VCaP (cell line): ENCODE results near the gene DYSF.
A peak's percentile ranks its signal among the peaks of the same experiment; 100 is the strongest.

Source experiments
- H3K27ac ChIP-seq: fragments of 450-650 bp; 2 replicates; pipeline ENCODE4 v1.5.1; 2017
- CTCF ChIP-seq: fragments of 450-650 bp; conservative IDR thresholded peaks from 2 replicates; pipeline ENCODE4 v1.5.1; 2017; ENCODE audit warnings: mild to moderate bottlenecking, moderate library complexity

DYSF gene

GRCh38 chr2:71462641-71463341 is 9.4 kb downstream of the DYSF start:
- no peak for TF ChIP-seq CTCF
- H3K27ac ChIP-seq, result no peak overlapping the region

- no peak for TF ChIP-seq CTCF
- no peak overlapping the region for H3K27ac ChIP-seq
Observed at GRCh38 chr2:71463342-71463654, 9.9 kb downstream of the DYSF start.

- no peak overlapping the region for H3K27ac ChIP-seq
- TF ChIP-seq CTCF, result no peak
Observed at GRCh38 chr2:71464389-71464788, 11.0 kb downstream of the DYSF start.

GRCh38 chr2:71465356-71465755 is 12.0 kb downstream of the DYSF start:
- TF ChIP-seq CTCF, result no peak
- no peak overlapping the region for H3K27ac ChIP-seq

- no peak for TF ChIP-seq CTCF
- H3K27ac ChIP-seq, result peak overlapping the region; percentile 49; the same call in 1 of the 2 replicates
Observed at GRCh38 chr2:71465961-71466300, 12.6 kb downstream of the DYSF start.

- H3K27ac ChIP-seq, result peak overlapping the region; percentile 49
Observed at GRCh38 chr2:71466301-71467179, 13.2 kb downstream of the DYSF start.

More at GRCh38 chr2:71466301-71467179, 13.2 kb downstream of the DYSF start:
- TF ChIP-seq CTCF, result no peak
